HPDE6-E6E7 (cell line): ENCODE data around the gene ACER3.
"Not testable (repeated sequence)": the region's sequence is repeated elsewhere in the genome, so short reads cannot be mapped to it uniquely, and the experiment has no call there.

Experiments used
- DNase-seq: peaks from one replicate; pipeline ENCODE4 v3.0.0; 2011; ENCODE audit warnings: missing footprints; ENCODE audit errors: extremely low spot score

Gene ACER3

DNA sequence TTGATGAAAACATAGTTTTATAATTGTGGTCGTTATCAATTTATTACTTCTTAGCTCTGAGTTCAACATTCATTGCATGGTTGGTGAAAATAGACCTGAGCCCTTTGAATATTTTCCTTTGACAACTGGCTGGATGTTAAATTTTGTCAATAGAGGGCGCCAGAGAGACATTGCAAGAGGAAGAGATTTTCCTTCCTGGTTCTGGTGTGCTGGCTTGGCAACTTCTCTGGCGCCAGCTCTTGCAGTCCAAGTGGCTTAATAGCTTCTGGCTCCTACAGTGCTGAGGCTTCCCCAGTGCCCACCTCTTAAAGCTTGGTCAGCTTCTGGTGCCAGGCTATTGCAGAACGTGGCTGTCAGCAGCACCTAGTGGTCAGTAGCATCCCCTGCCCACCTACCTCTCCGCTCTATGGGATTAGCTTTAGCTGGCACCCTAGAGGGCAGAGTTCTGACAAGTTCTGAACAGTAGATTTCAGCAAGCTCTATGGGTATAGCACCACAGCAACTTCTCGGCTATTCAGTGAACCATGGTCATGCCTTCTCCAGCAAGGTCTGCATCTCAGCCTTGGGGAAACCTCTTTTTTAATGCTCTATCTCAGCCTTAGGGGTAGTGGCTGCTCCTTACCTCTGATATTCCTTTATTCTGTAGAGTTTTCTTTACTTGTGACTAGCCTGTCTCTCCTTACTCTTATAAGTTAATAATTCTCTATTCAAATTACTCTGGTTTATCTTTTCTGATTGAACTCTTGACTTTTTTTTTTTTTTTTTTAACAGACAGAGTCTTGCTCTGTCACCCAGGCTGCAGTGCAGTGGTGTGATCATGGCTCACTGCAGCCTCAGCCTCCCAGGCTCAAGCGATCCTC is 59.4 kb downstream of the ACER3 start:
- peak; percentile 45 for DNase-seq

DNA sequence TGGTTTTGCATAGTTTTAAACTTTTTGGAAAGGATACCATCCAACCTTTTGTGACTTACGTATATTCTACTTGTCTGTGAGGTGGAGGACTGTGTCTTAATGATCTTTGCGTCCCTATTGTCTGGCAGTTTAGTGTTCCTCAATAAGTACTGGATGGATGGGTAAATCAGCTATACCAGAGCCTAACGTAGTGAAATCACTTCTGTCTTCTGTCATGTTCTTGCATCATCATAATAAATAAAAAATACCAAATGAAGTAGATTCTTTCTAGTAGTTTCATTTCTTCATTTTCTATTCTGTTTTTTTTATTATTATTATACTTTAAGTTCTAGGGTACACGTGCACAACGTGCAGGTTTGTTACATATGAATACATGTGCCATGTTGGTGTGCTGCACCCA is 66.4 kb downstream of the ACER3 start:
- no peak for DNase-seq

DNA sequence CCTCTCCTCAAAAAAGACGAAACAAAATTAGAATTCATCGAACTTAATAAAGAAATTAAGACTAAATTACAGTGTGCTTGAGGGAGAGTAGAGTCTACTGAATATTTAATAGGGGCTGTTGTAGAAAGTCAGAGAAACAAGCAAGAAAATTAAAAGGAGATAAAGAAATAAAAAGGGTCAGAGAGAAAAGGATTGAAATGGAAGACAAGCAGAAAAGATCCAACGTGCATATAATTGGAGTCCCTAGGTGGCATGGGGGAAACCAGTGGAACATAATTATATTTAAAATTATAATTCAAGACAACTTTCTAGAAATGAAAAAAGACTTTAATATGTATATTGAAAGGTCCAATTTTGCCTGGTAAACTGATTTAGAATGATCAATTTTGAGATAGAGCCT is 74.3 kb downstream of the ACER3 start:
- DNase-seq = no peak

DNA sequence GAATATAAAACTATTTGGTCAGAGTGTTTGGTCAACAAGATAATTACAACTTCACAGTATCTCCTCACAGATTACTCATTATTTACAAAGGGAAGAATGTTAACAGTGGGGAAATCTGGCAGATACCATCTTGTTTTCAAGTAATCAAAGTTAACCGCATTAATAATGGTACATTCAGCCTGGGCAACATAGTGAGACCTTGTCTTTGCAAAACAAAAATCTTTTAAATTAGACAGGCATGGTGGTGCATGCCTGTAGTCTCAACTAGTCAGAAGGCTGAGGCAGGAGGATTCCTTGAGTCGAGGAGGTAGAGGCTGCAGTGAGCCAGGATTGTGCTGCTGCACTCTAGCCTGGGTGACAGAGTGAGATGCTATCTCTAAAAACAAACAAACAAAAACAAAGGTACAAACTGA is 78.5 kb downstream of the ACER3 start:
- no peak for DNase-seq

DNA sequence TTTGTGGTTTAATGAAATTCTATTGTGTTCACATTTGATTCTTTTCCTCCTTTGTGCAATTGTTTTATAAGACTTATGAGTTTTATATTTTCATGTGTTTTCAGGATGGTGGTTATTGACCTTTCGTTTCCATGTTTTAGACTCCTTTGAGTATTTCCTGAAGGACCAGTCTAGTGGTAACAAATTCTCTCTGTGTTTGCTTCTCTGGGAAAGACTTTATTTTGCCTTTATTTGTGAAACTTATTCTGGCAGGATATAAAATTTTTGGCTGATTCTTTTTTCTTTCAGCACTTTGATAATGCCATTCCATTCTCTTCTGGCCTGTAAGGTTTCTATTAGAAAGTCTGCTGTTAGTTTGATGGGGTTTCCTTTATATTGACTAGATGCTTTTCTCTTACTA is 83.5 kb downstream of the ACER3 start:
- no peak for DNase-seq

DNA sequence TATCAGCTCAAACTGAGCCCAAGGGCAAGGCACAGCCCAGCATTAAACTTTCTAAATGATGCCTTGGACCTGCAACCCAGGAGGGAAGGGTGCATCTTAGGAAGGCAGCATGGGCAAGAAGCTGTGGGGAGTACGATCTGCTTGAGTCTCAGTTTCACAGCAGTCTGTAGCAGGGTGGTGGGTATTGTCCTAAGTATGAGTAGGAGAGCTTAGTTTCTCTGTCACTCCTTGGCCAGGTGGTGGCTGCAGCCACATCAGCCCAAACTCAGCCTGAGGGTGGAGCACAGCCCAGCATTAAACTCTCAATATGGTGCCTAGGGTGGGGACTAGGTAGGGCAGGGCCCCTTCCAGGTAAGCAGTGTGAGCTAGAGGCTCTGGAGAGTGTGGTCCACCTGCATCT is 85.5 kb downstream of the ACER3 start:
- DNase-seq = no peak

DNA sequence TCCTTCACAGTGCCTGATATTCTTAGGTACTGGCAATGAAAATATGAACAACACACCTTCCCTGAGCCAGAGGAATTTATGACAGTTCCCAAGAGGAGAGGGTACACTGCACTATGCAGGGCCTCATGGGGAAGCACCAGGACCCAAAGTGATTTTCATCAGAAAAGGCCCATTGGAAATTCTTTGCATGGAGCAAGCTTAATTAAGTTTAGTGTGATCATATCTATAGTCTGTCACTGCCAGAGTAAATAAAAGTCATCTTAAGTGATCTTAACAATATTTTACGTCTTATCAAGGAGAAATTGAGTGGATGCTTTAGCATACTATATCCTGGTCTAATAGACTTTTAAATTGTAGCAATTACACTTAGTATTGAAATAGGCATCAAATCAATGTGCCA is 86.5 kb downstream of the ACER3 start:
- no peak for DNase-seq

DNA sequence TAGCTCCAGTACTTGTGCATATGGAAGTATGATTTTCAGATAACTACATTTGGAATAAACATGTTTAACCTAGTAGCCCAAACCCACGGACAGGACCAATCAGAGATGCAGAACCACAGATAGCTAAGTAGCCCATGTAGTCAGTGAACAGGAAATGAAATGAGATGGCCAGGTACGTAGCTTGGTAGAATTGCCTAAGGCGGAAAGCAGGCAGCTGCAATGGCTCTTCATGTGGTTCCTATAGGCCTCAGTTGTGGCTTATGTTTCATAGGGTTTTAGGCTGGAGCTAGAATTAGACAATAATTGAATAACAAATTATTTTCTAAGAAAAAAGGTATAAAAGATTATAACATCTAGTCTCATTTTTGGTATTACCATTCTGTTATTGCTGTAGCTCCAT is 87.1 kb downstream of the ACER3 start:
- no peak for DNase-seq

GRCh38 chr11:76955459-76956114 is 94.9 kb downstream of the ACER3 start:
- DNase-seq = no peak

DNA sequence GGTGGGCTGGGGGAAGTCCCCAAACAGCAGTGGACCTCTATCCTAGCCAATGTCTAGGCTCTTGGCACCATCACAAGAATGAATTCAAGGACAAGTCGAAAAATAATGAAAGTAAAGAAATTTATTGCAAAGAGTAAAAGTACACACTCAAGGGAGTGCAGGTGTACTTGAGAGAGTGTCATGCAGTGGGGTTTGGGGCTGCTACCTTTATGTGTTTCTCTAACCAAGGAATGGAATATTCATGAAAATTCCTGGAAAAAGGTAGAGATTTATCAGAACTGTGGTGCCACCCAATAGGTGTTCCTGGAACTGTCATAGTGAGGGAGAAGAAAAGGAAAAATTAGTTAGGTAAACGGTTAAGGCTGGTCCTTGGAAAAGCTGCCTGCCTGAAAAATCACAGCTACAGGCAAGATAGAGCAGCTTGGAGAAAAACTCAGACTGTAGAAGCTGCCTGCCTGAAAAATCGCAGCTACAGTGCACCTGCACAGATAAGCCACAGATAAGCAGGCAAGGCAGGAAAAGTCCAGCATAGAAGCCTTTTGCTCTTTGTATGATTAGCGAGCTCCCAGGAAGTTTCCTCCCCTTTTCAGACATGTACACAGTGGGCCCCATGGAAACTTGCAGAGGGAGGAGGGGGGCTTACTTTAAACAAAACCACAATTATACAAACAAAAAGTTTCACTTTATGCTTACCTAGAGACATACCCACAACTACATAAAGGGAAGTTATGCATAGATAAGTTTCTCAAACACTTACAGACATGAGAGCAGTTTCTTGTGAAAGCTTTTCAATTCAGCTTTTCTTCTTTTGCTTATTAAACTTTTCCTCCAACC is 102.1 kb downstream of the ACER3 start:
- no peak for DNase-seq

DNA sequence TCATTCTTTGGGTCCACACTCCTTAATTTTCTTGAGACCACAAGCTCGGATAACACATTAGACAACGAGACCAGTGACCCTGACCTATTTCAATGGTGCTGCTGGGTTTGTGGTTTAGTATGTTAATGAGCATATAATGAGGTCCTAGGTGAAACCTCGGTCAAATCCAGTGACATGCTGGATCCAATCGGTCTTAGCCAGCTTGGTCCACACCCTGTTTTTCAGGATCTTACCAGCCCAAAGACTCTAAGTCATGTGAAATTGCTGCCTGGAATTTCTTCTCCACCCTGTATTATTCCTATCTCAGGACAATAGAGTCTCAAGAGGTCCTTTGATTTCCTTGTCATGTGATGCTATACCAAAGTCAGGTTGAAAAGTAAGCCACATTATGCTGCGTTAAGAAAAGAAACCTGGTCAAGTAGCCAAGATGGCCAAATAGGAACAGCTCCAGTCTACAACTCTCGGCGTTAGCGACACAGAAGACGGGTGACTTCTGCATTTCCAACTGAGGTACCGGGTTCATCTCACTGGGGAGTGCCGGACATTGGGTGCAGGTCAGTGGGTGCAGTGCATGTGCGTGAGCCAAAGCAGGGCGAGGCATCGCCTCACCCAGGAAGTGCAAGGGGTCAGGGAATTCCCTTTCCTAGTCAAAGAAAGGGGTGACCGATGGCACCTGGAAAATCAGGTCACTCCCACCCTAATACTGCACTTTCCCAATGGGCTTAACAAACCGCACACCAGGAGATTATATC is 102.9 kb downstream of the ACER3 start:
- DNase-seq = not testable (repeated sequence)

DNA sequence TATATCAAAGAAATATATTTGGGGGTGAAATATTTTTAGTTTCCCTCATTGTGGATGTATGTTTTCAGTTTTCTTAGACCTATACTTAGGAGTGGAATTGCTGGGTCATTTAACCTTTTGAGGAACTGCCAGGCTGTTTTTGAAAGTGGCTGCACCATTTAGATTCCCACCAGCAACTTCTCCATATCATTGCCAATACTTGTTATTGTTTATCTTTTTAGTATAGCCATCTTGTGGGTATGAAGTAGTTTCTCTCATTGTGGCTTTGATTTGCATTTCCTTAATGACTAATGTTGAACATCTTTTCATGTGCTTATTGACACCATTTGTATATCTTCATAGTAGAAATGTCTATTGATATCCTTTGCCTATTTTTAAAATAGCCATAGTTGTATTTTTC is 111.3 kb downstream of the ACER3 start:
- no peak for DNase-seq

GRCh38 chr11:76974179-76974891 is 113.6 kb downstream of the ACER3 start:
- DNase-seq = no peak

DNA sequence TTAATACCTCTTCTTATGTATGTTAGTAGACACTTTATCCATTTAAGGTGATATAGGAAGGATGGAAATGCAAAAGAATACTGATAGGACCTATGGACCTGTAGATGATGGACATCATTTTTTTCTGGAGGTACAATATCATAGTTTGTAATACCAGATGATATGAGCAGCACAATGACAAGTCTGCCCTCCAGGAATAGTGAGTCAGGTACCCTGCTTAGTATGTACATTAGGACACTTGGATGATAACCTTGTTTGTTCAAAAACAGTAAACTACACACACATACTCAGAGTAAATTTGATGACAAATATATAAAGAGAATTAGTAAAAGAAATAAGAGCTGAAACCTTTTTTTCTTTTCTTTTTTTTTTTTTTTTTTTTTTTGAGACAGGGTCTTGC is 114.8 kb downstream of the ACER3 start:
- DNase-seq = no peak

DNA sequence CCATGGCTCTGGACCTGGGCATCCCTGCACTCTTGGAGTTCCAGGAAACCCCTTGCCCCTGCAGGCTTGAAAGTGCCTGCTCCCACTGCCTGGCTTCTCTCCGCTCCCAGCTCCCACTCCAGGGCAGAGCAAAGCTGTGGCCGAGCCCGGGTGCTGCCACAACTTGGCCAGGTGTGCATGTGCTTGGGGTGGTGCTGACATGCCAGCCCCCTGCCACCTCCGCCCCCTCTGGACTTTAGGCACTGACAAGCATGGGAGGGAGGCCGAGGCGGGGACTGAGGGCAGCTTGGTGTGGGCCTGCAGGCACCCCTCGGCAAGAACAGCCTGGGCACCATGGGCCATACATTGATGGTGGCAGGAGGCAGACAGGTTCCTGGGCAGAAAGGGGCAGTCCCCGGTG is 117.1 kb downstream of the ACER3 start:
- DNase-seq = no peak

GRCh38 chr11:76978239-76978638 is 117.5 kb downstream of the ACER3 start:
- no peak for DNase-seq

GRCh38 chr11:76978818-76979217 is 118.1 kb downstream of the ACER3 start:
- DNase-seq = no peak

DNA sequence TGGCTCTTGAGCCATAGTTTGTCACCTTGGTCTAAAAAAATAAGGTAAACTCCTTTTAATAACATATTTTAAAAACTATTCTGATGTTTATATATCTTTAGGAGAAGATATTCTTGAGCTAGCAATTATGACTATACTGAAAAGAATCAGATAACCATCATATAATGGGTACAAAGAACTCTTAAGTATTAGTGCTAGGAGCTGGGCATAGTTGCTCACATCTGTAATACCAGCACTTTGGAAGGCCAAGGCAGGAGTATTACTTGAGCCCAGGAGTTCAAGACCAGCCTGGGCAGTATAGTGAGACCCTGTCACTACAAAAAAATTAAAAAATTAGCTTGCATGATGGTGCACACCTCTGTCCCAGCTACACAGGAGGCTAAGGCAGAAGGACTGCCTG is 119.5 kb downstream of the ACER3 start:
- no peak for DNase-seq

DNA sequence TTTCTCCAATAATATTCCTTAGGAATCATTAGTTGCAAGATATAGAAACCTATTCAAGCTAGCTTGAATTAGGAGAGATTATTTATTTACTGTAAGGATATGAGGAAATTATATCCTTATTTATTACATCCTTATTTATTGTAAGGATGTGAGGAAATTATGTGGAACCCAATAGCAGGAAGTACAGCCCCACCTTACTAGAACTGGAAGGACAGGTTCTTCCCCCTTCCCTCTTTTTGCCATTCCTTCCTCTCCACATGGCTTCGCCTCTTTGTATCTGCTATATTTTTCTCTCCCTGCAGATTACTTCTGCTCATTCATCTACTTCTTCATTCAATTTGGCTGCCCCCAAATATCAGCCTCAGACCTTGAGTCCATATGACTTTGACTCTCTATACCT is 124.0 kb downstream of the ACER3 start:
- DNase-seq = peak; percentile 40

GRCh38 chr11:76987203-76987602 is 126.5 kb downstream of the ACER3 start:
- DNase-seq = no peak

DNA sequence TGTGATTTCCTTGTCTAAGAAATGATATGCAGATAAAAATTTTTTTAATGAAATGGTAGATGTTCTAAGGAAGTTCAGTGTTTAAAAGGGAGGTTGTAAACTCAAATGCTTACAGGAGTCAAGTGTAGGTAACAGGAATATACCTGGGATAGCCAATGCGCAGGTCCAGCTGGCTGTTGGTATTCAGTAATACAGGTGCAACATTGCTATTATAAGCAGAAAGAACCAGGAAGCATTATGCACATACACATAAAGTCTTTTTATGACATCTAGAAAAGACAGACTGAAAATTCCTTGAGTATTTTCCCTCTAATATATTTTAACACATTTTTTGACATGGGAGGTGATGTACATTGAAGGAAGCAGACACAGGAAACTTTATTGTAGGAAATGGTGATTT is 129.9 kb downstream of the ACER3 start:
- no peak for DNase-seq
